Suppressor macrophage treated with lipopolysaccharide for 1 hour (primary cell): ENCODE data around the gene APOB.

Experiments
- DNase-seq, 3 donors: peaks; one replicate each; pipeline ENCODE4 v3.0.0-alpha.2; 2020 to 2022

The APOB gene

GRCh38 chr2:21044694-21045371, 960 bp upstream of the APOB start:
- no peak for DNase-seq

GRCh38 chr2:21042958-21043743, 722 bp downstream of the APOB start:
- DNase-seq: peak; percentile 54 to 71 (median 69)

- DNase-seq: no peak
Observed at GRCh38 chr2:21042708-21042957, 1.2 kb downstream of the APOB start.

GRCh38 chr2:21041943-21042707, 1.7 kb downstream of the APOB start:
- no peak for DNase-seq

GRCh38 chr2:21041462-21041861, 2.4 kb downstream of the APOB start:
- DNase-seq: no peak

- no peak for DNase-seq
Observed at GRCh38 chr2:21040468-21041377, 3.1 kb downstream of the APOB start.

GRCh38 chr2:21039979-21040467, 3.9 kb downstream of the APOB start:
- no peak for DNase-seq

- no peak for DNase-seq
Observed at GRCh38 chr2:21039080-21039556, 4.8 kb downstream of the APOB start.

- DNase-seq: no peak
Observed at GRCh38 chr2:21038403-21039073, 5.3 kb downstream of the APOB start.

GRCh38 chr2:21037671-21038108, 6.2 kb downstream of the APOB start:
- DNase-seq: no peak

- no peak for DNase-seq
Observed at GRCh38 chr2:21036708-21037670, 6.9 kb downstream of the APOB start.

- DNase-seq: no peak
Observed at GRCh38 chr2:21035974-21036707, 7.7 kb downstream of the APOB start.

GRCh38 chr2:21035282-21035973, 8.4 kb downstream of the APOB start:
- DNase-seq: no peak

GRCh38 chr2:21034972-21035279, 8.9 kb downstream of the APOB start:
- no peak for DNase-seq

GRCh38 chr2:21034156-21034971, 9.5 kb downstream of the APOB start:
- DNase-seq: no peak

GRCh38 chr2:21033237-21034155, 10.4 kb downstream of the APOB start:
- no peak for DNase-seq
